Glomerular visceral epithelial cell (primary cell): ENCODE results near the gene ALDH1A1.

Source experiments
- DNase-seq: peaks from one replicate; pipeline ENCODE4 v3.0.0-alpha.2; 2016; ENCODE audit errors: extremely low spot score

Gene ALDH1A1

GRCh38 chr9:72917892-72918509 lies 34.9 kb downstream of the ALDH1A1 start:
- DNase-seq: no peak

- no peak for DNase-seq
Observed at GRCh38 chr9:72915659-72916058, 37.2 kb downstream of the ALDH1A1 start.

- no peak for DNase-seq
Observed at GRCh38 chr9:72914750-72915149, 38.1 kb downstream of the ALDH1A1 start.

GRCh38 chr9:72913382-72914009 lies 39.4 kb downstream of the ALDH1A1 start:
- DNase-seq: no peak

- no peak for DNase-seq
Observed at GRCh38 chr9:72912476-72913381, 40.1 kb downstream of the ALDH1A1 start.

- no peak for DNase-seq
Observed at GRCh38 chr9:72911816-72912215, 41.0 kb downstream of the ALDH1A1 start.

GRCh38 chr9:72911247-72911775 lies 41.5 kb downstream of the ALDH1A1 start:
- no peak for DNase-seq

GRCh38 chr9:72909428-72909827 lies 43.4 kb downstream of the ALDH1A1 start:
- DNase-seq: no peak

GRCh38 chr9:72907421-72907820 lies 45.4 kb downstream of the ALDH1A1 start:
- DNase-seq: no peak

- no peak for DNase-seq
Observed at GRCh38 chr9:72906810-72907209, 46.0 kb downstream of the ALDH1A1 start.

GRCh38 chr9:72905514-72906480 lies 47.1 kb downstream of the ALDH1A1 start:
- DNase-seq: no peak

- no peak for DNase-seq
Observed at GRCh38 chr9:72904267-72905093, 48.4 kb downstream of the ALDH1A1 start.

GRCh38 chr9:72903103-72903502 lies 49.8 kb downstream of the ALDH1A1 start:
- no peak for DNase-seq

GRCh38 chr9:72902268-72902667 lies 50.6 kb downstream of the ALDH1A1 start:
- DNase-seq: no peak

- DNase-seq: no peak
Observed at GRCh38 chr9:72899734-72900477, 52.9 kb downstream of the ALDH1A1 start.

- no peak for DNase-seq
Observed at GRCh38 chr9:72898784-72899733, 53.8 kb downstream of the ALDH1A1 start.

- DNase-seq: no peak
Observed at GRCh38 chr9:72898360-72898759, 54.5 kb downstream of the ALDH1A1 start.

GRCh38 chr9:72897069-72897649 lies 55.7 kb downstream of the ALDH1A1 start:
- DNase-seq: no peak
